GM19468 (cell line): ENCODE data around the gene PCNX2.
A peak's percentile ranks its signal among the peaks of the same experiment; 100 is the strongest.
"Not testable (repeated sequence)": the region's sequence is repeated elsewhere in the genome, so short reads cannot be mapped to it uniquely, and the experiment has no call there.

Experiments
- ATAC-seq: cut with Tn5 transposase; IDR thresholded peaks from one replicate; pipeline ENCODE4 v1.9.1; 2021; ENCODE audit warnings: mild to moderate bottlenecking, moderate library complexity, moderate number of reproducible peaks; ENCODE audit not compliant: unreplicated experiment; ENCODE audit errors: extremely low read depth

The PCNX2 gene

GRCh38 chr1:233031521-233031920, 264.0 kb downstream of the PCNX2 start:
- no peak for ATAC-seq

- ATAC-seq = no peak
These were observed 268.5 kb downstream of the PCNX2 start for GRCh38 chr1:233027046-233027445.

- ATAC-seq = no peak
These were observed 270.0 kb downstream of the PCNX2 start for GRCh38 chr1:233025567-233025966.

- no peak for ATAC-seq
These were observed 270.4 kb downstream of the PCNX2 start for GRCh38 chr1:233025157-233025556.

- ATAC-seq = no peak
These were observed 271.3 kb downstream of the PCNX2 start for GRCh38 chr1:233024199-233024598.

GRCh38 chr1:233022246-233022645, 273.3 kb downstream of the PCNX2 start:
- no peak for ATAC-seq

- no peak for ATAC-seq
These were observed 275.1 kb downstream of the PCNX2 start for GRCh38 chr1:233020426-233020825.

GRCh38 chr1:233019778-233020325, 275.7 kb downstream of the PCNX2 start:
- no peak for ATAC-seq

- ATAC-seq = no peak
These were observed 276.4 kb downstream of the PCNX2 start for GRCh38 chr1:233019083-233019482.

GRCh38 chr1:233016798-233017197, 278.7 kb downstream of the PCNX2 start:
- ATAC-seq = no peak

- ATAC-seq = peak; percentile 87
These were observed 279.6 kb downstream of the PCNX2 start for GRCh38 chr1:233015965-233016364.

- ATAC-seq = no peak
These were observed 283.5 kb downstream of the PCNX2 start for GRCh38 chr1:233012021-233012420.

GRCh38 chr1:233010146-233010545, 285.4 kb downstream of the PCNX2 start:
- no peak for ATAC-seq

GRCh38 chr1:233006541-233006973, 289.0 kb downstream of the PCNX2 start:
- ATAC-seq = no peak

GRCh38 chr1:233006108-233006507, 289.4 kb downstream of the PCNX2 start:
- no peak for ATAC-seq

- no peak for ATAC-seq
These were observed 289.8 kb downstream of the PCNX2 start for GRCh38 chr1:233005703-233006102.

- ATAC-seq = no peak
These were observed 290.4 kb downstream of the PCNX2 start for GRCh38 chr1:233005156-233005555.

- no peak for ATAC-seq
These were observed 291.1 kb downstream of the PCNX2 start for GRCh38 chr1:233004451-233004850.

GRCh38 chr1:233003638-233004037, 291.9 kb downstream of the PCNX2 start:
- not testable (repeated sequence) for ATAC-seq

GRCh38 chr1:232999956-233000625, 295.4 kb downstream of the PCNX2 start:
- ATAC-seq = no peak

- no peak for ATAC-seq
These were observed 296.9 kb downstream of the PCNX2 start for GRCh38 chr1:232998646-232999045.

GRCh38 chr1:232998138-232998537, 297.4 kb downstream of the PCNX2 start:
- no peak for ATAC-seq
